ENCODE data around the gene SLC18B1.
"Not testable (repeated sequence)": the region's sequence is repeated elsewhere in the genome, so short reads cannot be mapped to it uniquely, and the experiment has no call there.

Gene SLC18B1

DNA sequence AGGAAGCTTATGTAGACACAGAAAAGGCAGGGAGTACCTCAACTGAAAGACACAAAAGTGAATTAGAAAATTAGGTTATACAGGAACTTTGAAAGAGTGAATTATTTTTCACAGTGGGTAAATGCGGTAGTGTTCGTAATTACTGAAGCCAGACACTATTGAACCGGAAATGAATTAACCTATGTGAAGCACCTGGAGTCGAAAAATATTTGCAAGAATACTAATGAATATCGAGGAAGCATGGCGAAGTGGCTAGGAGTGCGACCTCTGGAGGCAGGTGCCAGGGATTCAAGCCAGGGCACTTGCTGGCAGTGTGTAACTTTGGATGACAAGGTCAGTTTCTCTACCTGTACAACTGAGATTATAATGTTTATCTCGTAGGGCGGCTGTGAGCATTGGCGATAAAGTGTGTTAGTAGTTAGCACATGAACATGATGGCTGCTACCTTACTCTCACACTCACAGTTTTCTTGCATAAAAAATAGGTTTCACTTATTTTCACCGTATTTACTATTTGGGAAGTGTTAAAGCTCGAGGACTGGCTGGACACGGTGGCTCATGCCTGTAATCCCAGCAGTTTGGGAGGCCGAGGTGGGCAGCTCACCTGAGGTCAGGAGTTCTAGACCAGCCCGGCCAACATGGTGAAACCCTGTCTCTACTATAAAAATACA is 567 bp upstream of the SLC18B1 start:
- DNase-seq = peak; percentile 79

DNA sequence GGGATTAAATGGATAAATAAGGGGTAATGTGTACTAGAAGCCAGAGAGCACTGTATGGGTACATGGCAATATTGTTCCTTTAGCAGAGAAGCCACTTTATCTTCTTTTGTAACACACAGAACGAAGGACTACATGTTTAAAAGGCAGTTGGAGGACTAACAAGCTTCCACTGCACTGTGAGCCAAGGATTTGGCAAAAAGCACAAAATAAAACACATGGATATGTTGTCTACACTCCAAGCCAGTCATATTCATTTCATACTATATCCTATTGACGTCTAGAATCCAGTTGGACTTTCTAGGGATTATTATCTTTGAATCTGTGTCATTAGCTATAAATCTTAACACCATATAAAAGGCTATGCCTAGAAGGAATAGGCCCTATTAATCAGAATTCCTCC is 3.0 kb downstream of the SLC18B1 start:
- DNase-seq = no peak

DNA sequence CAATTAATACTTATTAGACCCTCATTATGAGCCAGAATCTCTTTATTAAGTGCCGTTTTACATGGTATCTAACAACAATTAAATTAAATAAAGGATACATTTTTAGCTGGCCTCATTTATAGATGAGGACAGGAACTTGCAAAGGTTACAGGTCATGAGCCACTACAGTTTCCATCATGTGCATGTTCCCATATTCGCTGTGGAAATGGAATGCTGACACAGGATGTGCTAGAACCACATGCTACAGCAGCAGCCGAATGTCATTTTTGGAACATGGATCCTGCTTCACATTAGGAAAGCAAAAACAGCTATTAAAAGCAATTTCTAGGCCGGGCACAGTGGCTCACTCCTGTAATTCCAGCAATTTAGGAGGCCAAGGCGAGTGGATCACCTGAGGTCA is 5.9 kb downstream of the SLC18B1 start:
- no peak for DNase-seq

DNA sequence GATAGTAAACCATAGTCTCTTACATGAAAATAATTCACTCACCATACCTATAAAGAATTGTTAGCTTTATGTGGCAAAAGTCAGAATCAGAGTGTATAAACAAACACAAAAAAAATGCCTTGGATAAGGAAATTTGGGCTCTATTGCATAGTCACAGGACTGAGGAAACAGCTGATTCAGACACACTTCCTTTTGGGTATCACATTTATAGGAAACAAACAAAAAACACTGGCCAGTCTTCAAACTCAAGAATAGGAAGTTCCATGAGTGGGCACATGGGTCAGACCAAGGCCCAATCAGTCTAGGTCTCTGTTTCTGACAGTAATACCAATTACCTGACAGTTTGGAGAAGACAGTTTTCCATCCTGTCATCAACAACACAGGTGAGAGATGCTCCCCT is 8.0 kb downstream of the SLC18B1 start:
- DNase-seq = no peak

DNA sequence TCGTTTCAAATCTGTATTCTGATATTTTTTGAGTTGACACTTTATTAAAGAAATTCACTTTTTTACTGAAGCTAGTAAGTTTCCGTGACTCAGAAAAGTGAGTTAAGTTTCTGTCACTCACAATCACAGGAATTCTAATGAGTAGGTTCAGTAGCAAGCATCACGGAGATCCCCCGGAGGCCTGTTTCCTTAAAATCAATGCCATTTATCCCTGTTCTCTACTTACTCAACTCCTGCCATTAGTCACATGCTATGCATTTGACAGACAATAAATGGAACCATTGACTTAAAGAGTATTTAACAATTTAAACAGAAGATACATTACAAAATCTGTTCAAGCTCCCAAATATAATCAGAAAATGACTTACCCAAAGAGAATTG is 9.1 kb downstream of the SLC18B1 start:
- no peak for DNase-seq

DNA sequence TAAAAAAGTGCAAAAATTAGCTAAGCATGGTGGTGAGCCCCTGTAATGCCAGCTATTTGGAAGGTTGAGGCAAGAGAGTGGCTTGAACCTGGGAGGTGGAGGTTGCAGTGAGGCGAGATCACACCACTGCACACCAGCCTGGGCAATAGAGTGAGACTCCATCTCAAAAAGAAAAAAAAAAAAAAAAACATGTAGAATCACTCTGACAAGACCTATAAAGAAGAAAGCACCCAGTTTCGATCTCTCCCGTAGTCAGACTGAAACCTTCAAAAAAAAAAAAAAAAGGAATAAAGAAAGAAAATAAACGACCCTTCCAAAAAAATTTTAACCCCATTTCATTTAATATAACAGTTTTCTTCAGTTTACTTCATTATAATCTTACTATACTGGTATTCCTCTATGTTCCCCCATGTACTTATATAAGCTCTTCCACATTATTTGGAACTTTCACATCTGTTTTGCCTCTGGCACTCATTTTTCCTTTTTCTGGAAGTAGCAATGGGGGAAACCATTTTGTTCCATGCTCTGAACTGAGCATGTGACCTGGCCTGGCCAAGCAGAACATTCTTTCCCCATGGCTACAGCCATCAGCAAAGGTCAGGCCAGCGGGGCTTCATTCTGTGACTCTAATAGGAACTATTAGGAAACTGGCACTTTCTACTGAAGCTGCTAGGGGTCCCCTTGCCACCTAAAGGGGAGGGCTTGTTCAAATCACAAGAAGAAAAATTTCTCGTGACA is 9.6 kb downstream of the SLC18B1 start:
- DNase-seq = no peak

DNA sequence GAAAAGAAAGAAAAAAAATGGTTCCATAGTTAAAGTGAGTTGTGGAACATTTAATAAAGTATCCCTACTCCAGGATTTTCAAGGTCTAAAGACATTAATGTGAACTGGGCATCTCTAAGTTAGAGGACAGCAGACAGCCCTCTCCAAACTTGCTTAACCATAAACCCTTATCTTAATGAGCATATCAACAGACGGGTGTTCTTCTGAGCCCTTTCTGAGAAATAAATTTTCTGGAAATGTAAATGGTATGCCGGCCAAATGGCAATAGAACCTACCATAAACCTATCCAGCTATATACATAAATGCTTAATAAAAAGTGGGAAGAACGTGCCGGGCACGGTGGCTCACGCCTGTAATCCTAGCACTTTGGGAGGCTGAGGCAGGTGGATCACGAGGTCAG is 12.5 kb downstream of the SLC18B1 start:
- no peak for DNase-seq

DNA sequence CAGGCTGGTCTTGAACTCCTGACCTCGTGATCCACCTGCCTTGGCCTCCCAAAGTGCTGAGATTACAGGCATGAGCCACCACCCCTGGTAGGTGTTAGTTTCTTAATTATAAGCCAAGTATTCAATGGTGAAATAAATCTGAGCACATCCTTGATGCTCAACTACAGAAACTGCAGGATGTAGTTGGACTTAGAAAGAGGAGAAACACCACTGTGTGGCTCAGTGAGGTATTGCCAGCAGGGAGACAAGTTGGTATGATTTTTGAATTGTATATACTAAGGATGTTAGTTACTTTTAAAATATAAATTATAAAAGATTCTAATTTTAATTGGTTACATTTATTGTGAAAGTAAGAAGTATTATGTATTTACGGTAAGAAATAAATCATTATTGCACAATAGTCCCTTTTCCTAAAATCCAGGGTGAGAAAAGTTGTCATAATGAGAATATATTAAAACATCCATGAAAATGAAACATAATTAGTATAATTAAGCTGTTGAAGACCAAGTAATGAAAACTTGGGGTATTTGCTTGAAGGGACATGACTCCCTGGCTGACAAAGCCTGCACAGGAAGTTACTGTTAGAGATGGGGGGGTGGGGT is 17.6 kb downstream of the SLC18B1 start:
- DNase-seq = no peak

DNA sequence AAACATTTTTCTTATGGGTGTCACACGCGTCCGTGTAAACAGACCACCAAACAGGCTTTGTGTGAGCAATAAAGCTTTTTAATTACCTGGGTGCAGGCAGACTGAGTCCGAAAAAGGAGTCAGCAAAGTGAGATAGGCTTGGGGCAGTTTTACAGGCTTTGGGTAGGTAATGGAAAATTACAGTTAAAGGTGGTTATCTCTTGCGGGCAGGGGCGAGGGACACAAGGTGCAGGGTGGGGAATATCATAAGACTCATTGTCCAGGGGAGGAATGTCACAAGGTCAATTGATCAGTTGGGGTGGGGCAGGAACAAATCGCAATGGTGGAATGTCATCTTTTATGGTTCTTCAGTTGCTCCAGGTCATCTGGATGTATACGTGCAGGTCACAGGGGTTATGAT is 20.6 kb downstream of the SLC18B1 start:
- not testable (repeated sequence) for DNase-seq

DNA sequence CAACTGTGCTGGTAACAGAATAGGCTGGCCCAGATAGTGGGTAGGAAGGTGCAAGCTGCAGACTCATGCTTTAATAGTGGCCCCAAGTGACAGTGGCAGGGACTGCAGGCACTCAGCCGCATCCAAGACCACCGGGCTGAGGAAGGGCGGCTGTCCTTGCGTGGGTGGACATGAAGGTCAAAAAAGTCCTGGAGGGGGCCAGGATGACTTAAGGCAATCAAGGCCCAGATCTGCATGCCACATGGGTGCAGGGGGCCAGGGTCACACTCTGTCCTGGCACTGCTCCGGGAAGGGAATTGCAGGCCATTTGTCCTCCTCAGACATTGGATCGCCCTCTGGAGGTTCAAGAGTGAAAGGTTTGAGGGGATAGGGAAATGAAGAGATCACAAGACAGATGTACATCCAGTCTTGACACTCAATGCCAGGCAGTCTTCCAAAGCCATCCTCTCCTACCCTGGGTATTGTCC is 30.4 kb downstream of the SLC18B1 start:
- peak; percentile 25 for DNase-seq

DNA sequence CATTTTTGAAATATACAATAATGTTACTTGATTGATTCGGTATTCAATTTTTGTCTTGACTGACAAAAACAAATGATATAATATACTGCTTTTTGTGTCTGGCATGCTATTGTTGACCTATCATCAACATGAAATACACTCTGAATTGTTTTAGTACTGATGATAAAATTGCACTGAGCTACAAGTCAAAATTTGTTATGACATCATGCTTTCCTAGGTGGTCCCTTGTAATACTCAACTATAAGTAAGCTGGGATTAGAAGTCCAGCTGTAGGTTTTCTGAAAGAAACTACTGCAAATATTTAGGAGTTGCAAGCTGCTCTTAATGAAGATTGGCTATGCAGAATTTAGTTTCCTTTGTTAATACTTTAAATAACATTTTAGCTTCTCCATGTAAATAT is 32.9 kb downstream of the SLC18B1 start:
- no peak for DNase-seq

DNA sequence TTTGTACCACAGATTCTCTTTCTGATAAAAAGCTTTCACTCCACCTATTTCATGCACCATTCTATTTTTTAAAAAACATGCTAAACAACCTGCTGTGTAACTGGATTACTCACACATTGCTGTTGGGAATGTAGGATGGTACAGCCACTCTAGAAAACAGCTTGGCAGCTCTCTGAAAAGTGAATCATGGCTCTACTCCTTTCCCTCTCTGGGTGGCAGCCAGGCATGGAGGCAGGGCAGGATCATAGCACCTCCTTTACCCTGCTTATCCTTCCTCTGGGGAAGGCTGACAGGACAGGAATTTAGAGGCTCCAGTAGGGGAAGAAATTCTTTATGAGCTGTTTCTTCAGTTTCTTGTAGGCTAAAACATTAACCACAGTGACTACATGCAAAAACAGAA is 34.1 kb downstream of the SLC18B1 start:
- no peak for DNase-seq

DNA sequence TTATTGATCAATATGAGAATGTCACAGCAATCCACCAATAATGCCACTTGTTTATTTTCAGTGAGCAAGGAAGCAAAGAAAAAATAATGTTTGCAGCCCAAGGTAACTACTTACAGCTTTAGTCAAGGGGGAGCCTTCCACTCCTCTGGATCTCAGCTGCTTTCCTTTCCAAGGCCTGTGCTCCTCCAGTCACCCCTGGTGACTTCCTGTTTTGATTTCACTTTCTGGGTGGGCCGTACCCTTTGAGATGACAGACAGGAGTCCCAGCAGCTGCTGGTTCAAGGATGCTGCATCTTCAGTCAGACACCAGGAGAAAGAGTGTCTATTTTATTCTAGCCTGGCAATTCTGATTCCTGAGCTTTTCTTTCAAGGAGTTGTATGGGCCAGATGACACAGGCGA is 35.2 kb downstream of the SLC18B1 start:
- DNase-seq = peak; percentile 61

DNA sequence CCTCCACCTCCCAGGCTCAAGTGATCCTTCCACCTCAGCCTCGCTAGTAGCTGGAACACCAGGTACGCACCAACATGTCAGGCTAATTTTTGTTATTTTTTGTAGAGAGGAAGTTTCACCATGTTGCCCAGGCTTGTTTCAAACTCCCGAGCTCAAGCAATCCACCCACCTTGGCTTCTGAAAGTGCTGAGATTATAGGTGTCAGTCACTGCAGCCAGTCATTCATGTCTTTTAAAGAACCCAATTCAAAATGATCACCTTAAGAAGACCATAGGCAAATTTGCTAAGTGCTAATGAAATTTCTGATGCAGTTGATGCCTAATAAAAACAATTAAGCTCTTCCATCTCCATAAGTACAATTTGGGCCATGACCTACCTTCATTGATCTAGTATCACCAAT is 38.2 kb downstream of the SLC18B1 start:
- no peak for DNase-seq

DNA sequence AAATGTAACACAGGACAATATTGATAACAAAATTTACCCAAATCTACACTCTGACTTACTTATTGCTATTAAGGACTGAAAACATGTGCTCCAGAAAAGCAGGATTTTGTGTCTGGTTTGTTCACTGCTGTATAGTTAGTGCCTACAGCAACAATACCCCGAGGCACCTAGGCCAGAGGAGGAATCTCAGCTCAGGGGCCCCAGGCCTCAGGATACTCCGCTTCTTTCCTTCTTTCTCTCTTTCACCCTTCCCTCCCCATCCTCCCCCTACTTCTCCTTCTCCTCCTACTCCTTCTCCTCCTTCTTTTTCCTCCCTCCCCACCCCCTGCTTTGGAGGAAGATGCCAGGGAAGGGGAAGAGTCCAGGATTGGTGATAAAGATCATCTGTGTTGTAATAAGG is 39.7 kb downstream of the SLC18B1 start:
- DNase-seq = no peak

DNA sequence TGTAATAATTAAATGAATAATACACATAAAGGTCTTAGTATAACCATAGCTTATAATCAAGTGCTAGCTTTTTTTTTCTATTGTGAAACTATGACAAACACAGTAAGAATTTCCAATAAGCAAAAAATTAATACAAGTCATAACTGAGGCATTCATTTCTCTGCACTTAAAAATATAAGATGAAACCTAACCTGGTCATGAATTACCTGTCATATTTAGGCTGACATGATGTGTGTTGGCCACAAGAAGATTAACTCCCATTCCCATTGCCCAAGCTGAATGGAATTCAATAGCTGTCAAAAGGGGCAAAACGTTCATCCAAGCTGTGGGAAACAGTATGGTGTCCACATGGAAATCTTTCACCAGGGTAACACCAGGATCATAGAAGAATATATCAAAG is 46.2 kb downstream of the SLC18B1 start:
- no peak for DNase-seq

DNA sequence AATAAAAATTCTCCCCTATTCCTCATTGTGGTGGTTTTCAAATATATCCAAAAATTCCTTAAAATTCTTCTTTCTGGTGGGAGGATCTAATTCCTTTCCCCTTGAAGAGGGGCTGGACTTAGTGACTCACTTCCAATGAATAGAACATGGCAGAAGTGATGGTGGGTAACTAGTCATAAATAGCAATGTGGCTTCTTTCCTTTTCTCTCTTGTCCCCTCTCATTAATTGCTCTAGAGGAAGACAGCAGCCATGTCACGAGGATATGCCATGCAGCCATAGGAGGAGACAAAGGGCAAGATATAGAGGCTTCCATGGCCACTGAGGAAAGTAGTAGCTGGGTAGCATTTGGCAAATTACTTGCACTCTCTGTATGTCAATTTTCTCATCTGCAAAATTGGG is 46.6 kb downstream of the SLC18B1 start:
- no peak for DNase-seq

DNA sequence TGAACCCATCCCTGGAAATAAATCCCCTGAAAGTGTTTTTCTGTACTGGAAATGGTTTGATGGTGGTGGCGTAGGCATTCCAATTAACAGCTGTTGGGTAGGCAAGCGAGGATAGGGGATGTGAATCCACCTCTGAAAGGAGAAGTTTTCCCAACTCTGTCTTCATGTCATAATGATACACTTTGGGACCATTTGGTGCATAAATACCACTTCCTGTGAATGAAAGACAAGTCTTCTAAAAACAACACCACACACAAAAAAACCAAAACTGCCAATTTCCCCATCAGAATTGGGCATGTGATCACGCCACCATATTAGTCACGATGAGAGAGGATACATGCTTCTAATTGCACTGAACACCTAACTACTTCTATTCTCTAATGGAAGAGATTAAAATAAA is 47.1 kb downstream of the SLC18B1 start:
- DNase-seq = no peak

DNA sequence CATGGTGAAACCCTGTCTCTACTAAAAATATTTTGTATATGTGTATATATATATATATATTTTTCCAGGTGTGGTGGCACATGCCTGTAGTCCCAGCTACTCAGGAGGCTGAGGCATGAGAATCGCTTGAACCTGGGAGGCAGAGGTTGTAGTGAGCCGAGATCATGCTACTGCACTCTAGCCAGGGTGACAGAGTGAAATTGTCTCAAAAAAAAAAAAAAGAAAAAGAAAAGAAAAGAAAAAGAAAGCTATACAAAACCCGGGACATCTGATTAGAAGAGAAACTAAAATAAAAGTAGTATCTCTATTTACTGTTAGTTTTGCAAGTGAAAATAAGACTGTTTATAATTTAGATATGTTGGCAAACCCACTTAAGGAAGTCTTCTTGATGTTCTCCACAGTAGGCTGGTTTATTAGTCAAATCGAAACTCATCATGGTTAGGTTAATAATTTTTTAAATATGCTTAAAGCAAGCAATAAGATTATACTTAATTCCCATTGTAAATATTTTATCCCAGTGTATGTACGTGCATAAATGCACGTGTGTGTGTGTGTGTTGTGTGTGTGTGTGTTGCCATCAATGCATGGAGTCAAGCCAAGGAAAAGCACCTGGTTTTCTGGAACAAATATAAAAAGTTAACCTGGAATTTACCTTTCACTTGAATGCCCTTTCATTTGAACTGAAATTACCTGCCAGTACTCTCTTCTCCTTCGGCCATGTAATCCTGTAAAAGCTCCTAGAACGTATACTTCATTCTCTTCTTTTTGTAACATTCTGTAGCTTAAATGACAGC is 47.8 kb downstream of the SLC18B1 start:
- DNase-seq = no peak

DNA sequence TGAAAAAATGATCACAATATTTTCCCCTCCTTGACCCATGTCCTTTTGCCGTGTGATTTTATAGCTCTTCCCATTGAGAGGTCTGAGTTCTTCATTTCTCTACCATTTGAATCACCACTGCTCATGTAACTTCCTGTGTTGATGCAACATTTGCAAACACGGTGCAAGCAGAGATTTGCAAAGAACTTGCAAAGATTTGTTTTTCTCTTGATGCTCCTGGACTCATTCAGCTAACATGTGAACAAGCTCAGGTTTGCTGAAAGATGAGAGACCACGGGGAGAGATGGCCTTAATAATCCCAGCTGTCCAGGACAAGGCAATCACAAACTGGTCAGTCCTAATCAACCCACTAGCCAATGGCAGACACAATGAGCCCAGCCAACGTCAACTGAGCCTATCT is 49.3 kb downstream of the SLC18B1 start:
- no peak for DNase-seq

DNA sequence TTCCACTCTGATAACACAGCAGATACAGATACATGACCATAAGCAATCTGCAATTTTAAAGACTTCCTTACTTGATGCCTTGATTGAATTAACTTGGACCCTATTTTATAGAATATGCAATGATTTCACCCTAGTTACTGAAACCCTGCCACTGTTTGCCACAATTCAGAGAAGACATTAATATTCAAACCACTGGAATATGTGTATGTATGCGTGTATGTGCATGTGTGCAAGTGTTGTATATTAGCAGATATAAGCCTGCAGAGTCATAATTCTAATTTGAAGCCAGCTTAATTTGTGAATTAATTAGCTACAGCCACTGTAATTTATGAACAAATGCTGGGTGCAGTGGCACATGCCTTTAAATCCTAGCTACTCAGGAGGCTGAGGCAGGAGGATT is 50.0 kb downstream of the SLC18B1 start:
- DNase-seq = no peak

DNA sequence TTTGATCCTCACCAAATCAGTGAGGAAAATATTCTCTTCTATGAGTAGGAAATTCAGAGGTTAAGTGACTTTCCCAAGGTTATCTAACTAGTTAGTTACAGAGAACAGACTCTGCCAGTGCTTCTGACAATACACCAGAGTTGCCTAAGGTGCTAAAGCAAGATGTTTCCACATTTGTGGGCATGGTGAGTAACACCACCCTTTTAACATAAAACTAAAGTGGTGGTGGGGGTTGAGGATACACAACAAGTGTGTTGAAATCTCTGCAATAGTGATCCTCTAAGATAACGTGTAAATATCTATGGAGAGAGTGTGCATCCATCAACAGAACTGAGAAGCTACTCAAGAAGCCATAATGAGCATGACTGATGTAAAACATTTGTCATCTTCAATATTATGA is 52.4 kb downstream of the SLC18B1 start:
- no peak for DNase-seq

DNA sequence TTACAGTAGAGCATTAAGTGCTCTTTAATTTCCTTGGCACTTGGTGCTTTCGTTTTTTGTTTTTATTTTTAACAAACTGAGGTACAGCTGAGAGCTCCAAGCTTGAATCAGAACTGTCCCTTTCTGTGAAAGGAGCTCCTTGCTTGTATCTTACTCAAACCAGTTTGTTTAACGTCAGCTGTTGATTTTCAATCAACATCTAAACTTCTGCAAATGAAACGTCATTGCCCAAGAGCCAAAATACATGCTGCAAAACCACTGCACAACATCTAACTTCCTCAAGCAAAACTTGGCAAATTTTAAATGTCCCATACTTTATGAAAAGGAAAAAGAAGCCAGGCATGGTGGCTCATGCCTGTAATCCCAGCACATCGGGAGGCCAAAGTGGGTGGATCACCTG is 55.9 kb downstream of the SLC18B1 start:
- DNase-seq = no peak

DNA sequence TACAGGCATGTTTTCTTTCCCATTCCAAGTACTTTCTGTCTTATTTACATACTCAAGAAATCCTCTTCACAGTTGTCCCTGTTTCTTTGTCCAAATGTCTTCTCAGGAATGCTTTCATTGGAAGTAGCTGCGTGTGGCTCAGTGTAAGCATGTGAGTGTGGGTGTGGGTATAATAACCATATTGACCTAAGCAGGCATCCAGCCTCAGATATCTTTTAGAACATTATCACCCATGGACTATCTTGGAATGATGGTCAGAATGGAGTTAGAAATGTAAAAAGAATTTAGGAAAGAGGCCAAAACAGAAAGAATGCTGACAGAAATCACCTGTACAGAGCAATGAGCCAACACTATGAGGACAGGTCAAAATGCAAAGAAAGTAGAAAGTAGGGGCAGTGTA is 57.2 kb downstream of the SLC18B1 start:
- no peak for DNase-seq

All from CD4-positive, alpha-beta T cell treated with Interleukin-10 for 1 hour (primary cell).